ENCODE measurements around the gene FER. TPM values are rescaled to one million over a fixed set of nuclear protein-coding genes. Genes with fewer than 3 reads are reported as not detected.

FER gene
- total and polyA plus RNA-seq, 2 of the 8 experiments (the other 6 are each of a cell fraction or from before 2014, with no cell fraction given), result 1.3 to 15.8 TPM

GRCh38 chr5:108957333-108957732 is 209.6 kb downstream of the FER start:
- H2AFZ ChIP-seq (ENCODE audit: low read length), result no peak overlapping the region
- H2BK20ac ChIP-seq (ENCODE audit: low read length), result no peak overlapping the region
- no peak overlapping the region for H2AK5ac ChIP-seq (ENCODE audit: low read depth, low read length)
- no peaks in the 10 kb centered on the region for H4K20me1 ChIP-seq (replicated peaks in 1 of 2; ENCODE audit: control insufficient read depth in 1 of 2, insufficient read depth in 2 of 2, low read length in 2 of 2)
- H3K4me3 ChIP-seq (ENCODE audit: extremely low read depth in 1 of 4, insufficient read depth in 2 of 4, low read depth in 3 of 4, low read length in 4 of 4), result no peak overlapping the region
- no peaks in the 10 kb centered on the region for H3K36me3 ChIP-seq (ENCODE audit: control insufficient read depth in 2 of 4, insufficient read depth in 4 of 4, low read length in 3 of 4)
- H3K79me2 ChIP-seq (ENCODE audit: control insufficient read depth in 1 of 2, insufficient read depth in 2 of 2, low read length in 2 of 2), result no peaks in the 10 kb centered on the region
- CTCF ChIA-PET (ENCODE audit: partially characterized antibody), result interaction anchor here (1.3 kb wide), 1 partner anchor 47 kb away, joined by 3 read pairs; no protein-coding TSS in a partner anchor
- H2BK120ac ChIP-seq (replicated peaks; ENCODE audit: low read depth, low read length), result no peak overlapping the region
- TF ChIP-seq SRF (IDR thresholded peaks at IDR 0.05; ENCODE audit: low read depth, low read length) (no peak), CBX5 (IDR thresholded peaks at IDR 0.05; ENCODE audit: low read depth, low read length) (no peak), POU5F1 (IDR thresholded peaks at IDR 0.05; ENCODE audit: low read depth, low read length) (no peak), FOSL1 (IDR thresholded peaks at IDR 0.05; ENCODE audit: insufficient read depth, low read depth, low read length) (no peak), SIX5 (IDR thresholded peaks at IDR 0.05; ENCODE audit: low read depth, low read length) (no peak), NRF1 (IDR thresholded peaks at IDR 0.05; ENCODE audit: low read depth, low read length) (no peak), TAF7 (optimal IDR thresholded peaks at IDR 0.05; ENCODE audit: borderline replicate concordance, low read depth, low read length) (no peak), SUZ12 (IDR thresholded peaks at IDR 0.05; ENCODE audit: low read length) (no peak), PHF8 (conservative IDR thresholded peaks at IDR 0.05; ENCODE audit: low read depth, low read length) (no peak), E2F6 (IDR thresholded peaks at IDR 0.05) (no peak), KDM4A (IDR thresholded peaks at IDR 0.05; ENCODE audit: low read depth, low read length, severe bottlenecking) (no peak), BRCA1 (IDR thresholded peaks at IDR 0.05; ENCODE audit: low read depth, low read length) (no peak)
- TF ChIP-seq, protein P1, sequence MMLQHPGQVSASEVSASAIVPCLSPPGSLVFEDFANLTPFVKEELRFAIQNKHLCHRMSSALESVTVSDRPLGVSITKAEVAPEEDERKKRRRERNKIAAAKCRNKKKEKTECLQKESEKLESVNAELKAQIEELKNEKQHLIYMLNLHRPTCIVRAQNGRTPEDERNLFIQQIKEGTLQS (IDR thresholded peaks at IDR 0.05; ENCODE audit: insufficient read depth, low read depth, low read length), result no peak
- H4K5ac ChIP-seq (ENCODE audit: insufficient read length, low read depth, low read length), result no peak overlapping the region
- DNase-seq (ENCODE audit: low read depth in 1 of 2, low spot score in 2 of 2) (no peak), FAIRE-seq (no peak)
- H3K4me2 ChIP-seq (ENCODE audit: insufficient read depth in 1 of 2, low read depth in 2 of 2, low read length in 2 of 2), result no peak overlapping the region
- no peak overlapping the region for H4K8ac ChIP-seq (ENCODE audit: extremely low read depth, insufficient read depth, low read length)
- no peaks in the 10 kb centered on the region for H3K9me3 ChIP-seq (ENCODE audit: insufficient read depth in 2 of 2, low read depth in 1 of 2, low read length in 1 of 2)
- H3K9ac ChIP-seq (replicated peaks in 1 of 4; ENCODE audit: extremely low read depth in 1 of 4, low read depth in 3 of 4, low read length in 3 of 4), result no peak overlapping the region
- POLR2A ChIA-PET (ENCODE audit: partially characterized antibody), result no interaction called here
- H3K23me2 ChIP-seq (ENCODE audit: low read depth, low read length), result no peaks in the 10 kb centered on the region
- no peak overlapping the region for H3K14ac ChIP-seq (ENCODE audit: insufficient read length)
- no peaks in the 10 kb centered on the region for H3K79me1 ChIP-seq (ENCODE audit: low read depth, low read length)
- no peak overlapping the region for H3K27ac ChIP-seq (ENCODE audit: low read depth, low read length)
- no peak overlapping the region for H4K91ac ChIP-seq (replicated peaks; ENCODE audit: insufficient read length, low read length)
- H3K23ac ChIP-seq (ENCODE audit: insufficient read length), result no peak overlapping the region
- H3K4ac ChIP-seq (replicated peaks; ENCODE audit: insufficient read length, low read depth, low read length), result no peak overlapping the region
- no peak overlapping the region for H2BK12ac ChIP-seq (ENCODE audit: low read depth, low read length)
- H3K4me1 ChIP-seq (replicated peaks in 1 of 4; ENCODE audit: control insufficient read depth in 3 of 4, insufficient read depth in 4 of 4, low read length in 3 of 4), result no peaks in the 10 kb centered on the region
- no peak overlapping the region for H3K18ac ChIP-seq (ENCODE audit: extremely low read depth, low read length)
- H3K56ac ChIP-seq (replicated peaks; ENCODE audit: insufficient read length, low read depth, low read length), result no peak overlapping the region
- no peak overlapping the region for H2BK5ac ChIP-seq (ENCODE audit: low read depth, low read length)
- H2BK15ac ChIP-seq (ENCODE audit: low read length), result no peak overlapping the region
- H3K27me3 ChIP-seq (replicated peaks in 1 of 4; ENCODE audit: control insufficient read depth in 3 of 4, extremely low read depth in 1 of 4, insufficient read depth in 3 of 4, low read length in 3 of 4), result no peaks in the 10 kb centered on the region; a peak in 1 of 7 replicates
